ENCODE measurements around the gene CTNNA3. TPM values are rescaled to one million over a fixed set of nuclear protein-coding genes. Genes with fewer than 3 reads are reported as not detected.

The CTNNA3 gene
- total RNA-seq, 2 donors from 2014 or later, result 20.3 to 23.8 TPM

DNA sequence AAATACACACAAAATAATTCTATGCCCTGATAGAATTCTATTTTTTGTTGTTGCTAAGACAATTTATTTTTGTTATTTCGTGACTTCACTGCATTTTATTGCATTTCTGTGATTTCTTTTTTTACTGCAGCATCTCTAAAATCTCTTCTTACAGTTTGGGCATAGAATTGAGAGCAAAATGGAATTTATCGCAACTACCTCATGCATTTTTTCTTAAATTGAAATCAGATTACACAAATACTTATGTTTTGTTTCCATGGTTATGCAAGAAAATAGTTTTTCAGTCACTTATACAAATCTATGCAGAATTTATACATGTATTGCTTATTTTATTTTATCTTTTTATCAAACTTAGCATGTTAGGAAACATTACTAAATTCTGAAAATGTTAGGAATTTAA lies 1552.0 kb downstream of the CTNNA3 start:
- no peaks in the 10 kb centered on the region for H3K9me3 ChIP-seq
- H3K4me1 ChIP-seq, result no peaks in the 10 kb centered on the region
- H3K27ac ChIP-seq, result no peak overlapping the region
- H3K36me3 ChIP-seq, result no peaks in the 10 kb centered on the region
- TF ChIP-seq, protein P1, sequence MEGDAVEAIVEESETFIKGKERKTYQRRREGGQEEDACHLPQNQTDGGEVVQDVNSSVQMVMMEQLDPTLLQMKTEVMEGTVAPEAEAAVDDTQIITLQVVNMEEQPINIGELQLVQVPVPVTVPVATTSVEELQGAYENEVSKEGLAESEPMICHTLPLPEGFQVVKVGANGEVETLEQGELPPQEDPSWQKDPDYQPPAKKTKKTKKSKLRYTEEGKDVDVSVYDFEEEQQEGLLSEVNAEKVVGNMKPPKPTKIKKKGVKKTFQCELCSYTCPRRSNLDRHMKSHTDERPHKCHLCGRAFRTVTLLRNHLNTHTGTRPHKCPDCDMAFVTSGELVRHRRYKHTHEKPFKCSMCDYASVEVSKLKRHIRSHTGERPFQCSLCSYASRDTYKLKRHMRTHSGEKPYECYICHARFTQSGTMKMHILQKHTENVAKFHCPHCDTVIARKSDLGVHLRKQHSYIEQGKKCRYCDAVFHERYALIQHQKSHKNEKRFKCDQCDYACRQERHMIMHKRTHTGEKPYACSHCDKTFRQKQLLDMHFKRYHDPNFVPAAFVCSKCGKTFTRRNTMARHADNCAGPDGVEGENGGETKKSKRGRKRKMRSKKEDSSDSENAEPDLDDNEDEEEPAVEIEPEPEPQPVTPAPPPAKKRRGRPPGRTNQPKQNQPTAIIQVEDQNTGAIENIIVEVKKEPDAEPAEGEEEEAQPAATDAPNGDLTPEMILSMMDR (IDR thresholded peaks at IDR 0.05), result no peak
- no peaks in the 10 kb centered on the region for H3K27me3 ChIP-seq
- no peak overlapping the region for H3K4me3 ChIP-seq
- no peak for DNase-seq (ENCODE audit: low spot score)

GRCh38 chr10:66102756-66103155 lies 1593.2 kb downstream of the CTNNA3 start:
- Histone ChIP-seq H3K27ac (no peak overlapping the region), H3K36me3 (no peaks in the 10 kb centered on the region), H3K4me3 (no peak overlapping the region), H3K4me1 (no peaks in the 10 kb centered on the region), H3K9me3 (no peaks in the 10 kb centered on the region), H3K27me3 (no peaks in the 10 kb centered on the region)
- TF ChIP-seq, protein P1 (IDR thresholded peaks at IDR 0.05), result no peak
- no peak for DNase-seq (ENCODE audit: low spot score)

DNA sequence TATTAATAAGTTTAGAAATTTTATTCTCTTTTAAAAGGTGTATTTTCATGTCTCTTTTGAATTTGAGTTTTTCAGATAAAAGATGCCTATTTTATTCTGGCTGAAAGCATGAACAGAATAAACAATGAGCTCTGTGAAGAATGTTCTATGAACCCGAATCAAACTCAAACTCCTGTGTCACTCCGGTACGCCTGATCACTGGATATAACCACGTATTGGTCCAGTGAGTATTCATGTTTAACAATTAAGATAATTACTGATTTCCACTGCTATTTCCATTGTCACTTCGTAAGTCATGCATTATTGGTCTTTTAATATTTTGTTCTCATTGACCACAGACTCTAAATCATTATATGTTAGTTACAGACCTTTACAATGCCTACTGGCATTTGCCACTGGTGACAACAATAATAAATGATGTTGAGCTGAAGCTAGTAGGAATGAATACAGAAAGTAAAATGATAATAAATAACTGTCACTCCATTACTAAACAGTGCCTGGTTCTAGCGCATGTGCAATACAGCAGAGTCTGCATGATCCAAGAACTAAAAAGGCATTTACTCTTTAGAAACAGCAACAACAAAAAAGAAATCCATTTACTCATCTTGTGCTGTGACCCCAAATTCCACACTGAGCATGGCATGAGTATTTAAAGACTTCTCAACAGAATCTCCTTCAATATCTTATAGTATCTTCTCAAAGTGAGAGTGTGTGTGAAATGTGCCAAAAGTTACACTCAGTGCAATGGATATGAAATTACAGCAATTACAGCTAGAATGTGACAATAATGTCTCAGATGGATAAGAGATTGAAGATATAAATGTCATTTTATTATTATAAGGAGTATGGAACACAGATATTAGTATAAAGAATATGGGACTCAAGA lies 1597.2 kb downstream of the CTNNA3 start:
- Histone ChIP-seq H3K27ac (no peak overlapping the region), H3K27me3 (no peaks in the 10 kb centered on the region), H3K9me3 (no peaks in the 10 kb centered on the region), H3K4me1 (no peaks in the 10 kb centered on the region), H3K36me3 (no peaks in the 10 kb centered on the region), H3K4me3 (no peak overlapping the region)
- DNase-seq (ENCODE audit: low spot score), result no peak
- TF ChIP-seq, protein P1 (IDR thresholded peaks at IDR 0.05), result no peak

DNA sequence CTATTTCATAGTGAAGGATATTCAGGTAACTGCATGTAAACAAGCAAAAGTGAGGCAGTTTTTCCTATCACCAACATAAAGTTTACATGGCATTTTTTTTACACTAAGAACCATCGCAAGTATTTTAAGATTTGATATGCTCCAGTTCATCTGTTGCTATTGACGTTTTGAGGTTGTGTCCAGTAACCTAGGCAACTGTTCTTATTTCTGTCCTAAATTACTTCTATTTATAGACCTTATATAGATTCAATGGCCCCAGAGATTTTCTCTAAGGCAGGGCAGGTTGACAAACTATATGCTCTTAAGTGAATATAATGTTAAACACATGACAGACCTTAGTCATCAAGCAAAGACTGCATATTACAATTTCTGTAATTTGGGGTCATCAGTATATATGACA lies 1600.4 kb downstream of the CTNNA3 start:
- Histone ChIP-seq H3K9me3 (no peaks in the 10 kb centered on the region), H3K4me3 (no peak overlapping the region), H3K36me3 (no peaks in the 10 kb centered on the region), H3K4me1 (no peaks in the 10 kb centered on the region), H3K27ac (no peak overlapping the region), H3K27me3 (no peaks in the 10 kb centered on the region)
- no peak for DNase-seq (ENCODE audit: low spot score)
- TF ChIP-seq, protein P1 (IDR thresholded peaks at IDR 0.05), result no peak

DNA sequence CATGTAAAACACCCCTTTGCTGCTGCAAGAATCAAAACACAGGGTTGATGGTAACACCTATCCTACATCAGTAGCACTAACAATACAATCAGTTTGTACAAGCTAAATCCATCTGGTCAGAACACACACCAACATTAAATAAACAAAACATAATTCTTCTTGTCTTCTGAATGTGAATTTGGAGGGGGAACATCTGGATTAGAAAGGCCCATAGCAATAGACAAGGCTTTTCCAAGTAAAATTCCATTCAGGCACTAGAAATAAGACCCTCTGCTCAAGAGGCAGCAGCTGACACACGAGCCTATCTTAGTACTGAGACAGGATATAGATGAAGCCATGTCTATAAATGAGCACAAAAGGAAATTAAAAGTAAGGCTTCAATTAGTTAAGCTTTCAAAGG lies 1610.1 kb downstream of the CTNNA3 start:
- Histone ChIP-seq H3K4me1 (no peaks in the 10 kb centered on the region), H3K36me3 (no peaks in the 10 kb centered on the region), H3K27me3 (no peaks in the 10 kb centered on the region), H3K27ac (no peak overlapping the region), H3K9me3 (no peaks in the 10 kb centered on the region), H3K4me3 (no peak overlapping the region)
- TF ChIP-seq, protein P1 (IDR thresholded peaks at IDR 0.05), result no peak
- DNase-seq (ENCODE audit: low spot score), result no peak

Measured in right atrium auricular region (tissue), 2 donors.